Mucosa of descending colon (tissue), 3 donors: ENCODE data around the gene ITGA3. TPM values are rescaled to one million over a fixed set of nuclear protein-coding genes. Genes with fewer than 3 reads are reported as not detected.
A peak's percentile ranks its signal among the peaks of the same experiment; 100 is the strongest.

ENCODE experiments used
- ATAC-seq: fragments of 200-7000 bp; cut with Tn5 transposase; one replicate; pipeline ENCODE4 v1.9.1; 2020; ENCODE audit warnings: mild to moderate bottlenecking, moderate library complexity
- DNase-seq, 3 donors: peaks; one replicate each; pipeline ENCODE4 v3.0.0-alpha.2; 2020
- H3K36me3 ChIP-seq: fragments of 200-600 bp; one replicate; pipeline ENCODE4 v1.8.0; 2021; ENCODE audit warnings: low read depth, mild to moderate bottlenecking
- H3K4me1 ChIP-seq: fragments of 200-600 bp; one replicate; pipeline ENCODE4 v1.8.0; 2021; ENCODE audit warnings: low read depth, mild to moderate bottlenecking
- H3K4me3 ChIP-seq: fragments of 200-600 bp; one replicate; pipeline ENCODE4 v1.8.0; 2021; ENCODE audit warnings: mild to moderate bottlenecking
- H3K9me3 ChIP-seq: fragments of 200-600 bp; one replicate; pipeline ENCODE4 v1.8.0; 2021; ENCODE audit warnings: mild to moderate bottlenecking
- CTCF ChIP-seq: fragments of 200-600 bp; IDR thresholded peaks from one replicate; pipeline ENCODE4 v1.8.0; 2022; ENCODE audit warnings: antibody characterized with exemption, mild to moderate bottlenecking
- intact Hi-C, 2 donors: fragments of 100-400 bp; cut with DNase I in 1 of 2; cut with micrococcal nuclease in 1 of 2; formaldehyde crosslinking; loops; one replicate each; pipeline versions ENCODE4 v1.11.0 to v1.11.1; 2022; cut with DNase I, micrococcal nuclease
- total RNA-seq, 3 donors: library from RNA; stranded (reverse); fragmentation: NEBNext Ultra II Directional in 2 of 3; extraction: Animal tissue kit (Norgen Biotek cat#: 25700) in 2 of 3; gene quantifications; one replicate each; pipeline versions ENCODE4 v1.2.1 to v1.2.4, GENCODE V29; 2021 to 2023
- donor health status: DM: no; HTN: no; CAD: no; lungs with moderate emphysema.
- donor health status: DM: no; HTN: no; CAD: no.
- donor health status: DM: no; HTN: yes; CAD: no.

The ITGA3 gene
- total RNA-seq, 3 donors from 2014 or later: 108 to 170 (median 108) TPM

DNA sequence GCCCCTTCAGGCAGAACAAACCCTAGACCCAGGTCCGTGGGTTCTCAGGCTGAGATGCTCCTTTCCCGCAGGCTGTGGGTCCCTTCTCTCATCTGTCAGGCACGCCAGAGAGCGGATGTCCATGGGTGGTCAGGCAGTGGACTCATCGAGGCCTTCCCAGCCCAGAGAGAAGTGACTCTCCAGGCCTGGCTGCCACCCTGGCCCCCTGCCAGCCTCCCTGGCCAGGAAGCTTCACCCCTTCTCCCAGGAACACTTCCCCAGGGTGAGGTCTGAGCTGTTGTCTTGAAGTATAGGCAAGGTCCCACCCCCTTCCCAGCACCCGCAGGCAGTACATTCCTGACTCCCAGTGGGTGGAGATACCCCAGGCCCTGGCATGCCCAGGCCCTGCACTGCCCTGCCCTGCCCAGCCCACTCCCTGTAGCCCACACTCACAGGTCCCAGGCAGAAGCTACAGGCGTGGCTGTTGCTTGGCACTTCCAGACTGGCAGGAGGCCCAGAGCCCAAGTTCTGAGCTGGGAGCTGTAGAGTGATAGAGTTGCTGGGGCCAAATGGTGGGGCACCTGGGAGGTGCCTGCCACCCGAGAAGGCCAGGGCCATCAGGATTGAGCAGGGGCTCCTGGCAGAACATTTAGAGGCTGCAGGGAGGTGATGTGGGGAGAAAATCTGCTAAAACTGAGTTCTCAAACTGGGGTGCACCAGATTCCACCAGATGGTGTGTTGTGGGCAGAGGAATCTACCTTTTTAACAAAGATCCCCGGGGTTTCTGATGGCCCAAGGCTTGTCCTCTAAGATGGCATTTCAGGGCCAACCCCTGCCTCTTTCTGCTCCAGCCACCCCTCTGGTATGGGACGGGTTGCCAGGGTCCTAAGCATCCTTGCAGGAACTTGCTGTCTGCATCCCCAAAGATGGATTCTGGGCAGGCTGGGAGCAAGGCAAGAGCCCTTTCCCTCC is 6.7 kb downstream of the ITGA3 start:
- DNase-seq (peak; percentile 89 to 91 (median 89)), ATAC-seq (peak; percentile 85)
- Histone ChIP-seq H3K4me3 (no peak overlapping the region), H3K4me1 (peaks cover 58% of the 10 kb centered on the region), H3K9me3 (no peaks in the 10 kb centered on the region), H3K36me3 (no peaks in the 10 kb centered on the region)
- intact Hi-C loops: no loop called here
- TF ChIP-seq CTCF: no peak

DNA sequence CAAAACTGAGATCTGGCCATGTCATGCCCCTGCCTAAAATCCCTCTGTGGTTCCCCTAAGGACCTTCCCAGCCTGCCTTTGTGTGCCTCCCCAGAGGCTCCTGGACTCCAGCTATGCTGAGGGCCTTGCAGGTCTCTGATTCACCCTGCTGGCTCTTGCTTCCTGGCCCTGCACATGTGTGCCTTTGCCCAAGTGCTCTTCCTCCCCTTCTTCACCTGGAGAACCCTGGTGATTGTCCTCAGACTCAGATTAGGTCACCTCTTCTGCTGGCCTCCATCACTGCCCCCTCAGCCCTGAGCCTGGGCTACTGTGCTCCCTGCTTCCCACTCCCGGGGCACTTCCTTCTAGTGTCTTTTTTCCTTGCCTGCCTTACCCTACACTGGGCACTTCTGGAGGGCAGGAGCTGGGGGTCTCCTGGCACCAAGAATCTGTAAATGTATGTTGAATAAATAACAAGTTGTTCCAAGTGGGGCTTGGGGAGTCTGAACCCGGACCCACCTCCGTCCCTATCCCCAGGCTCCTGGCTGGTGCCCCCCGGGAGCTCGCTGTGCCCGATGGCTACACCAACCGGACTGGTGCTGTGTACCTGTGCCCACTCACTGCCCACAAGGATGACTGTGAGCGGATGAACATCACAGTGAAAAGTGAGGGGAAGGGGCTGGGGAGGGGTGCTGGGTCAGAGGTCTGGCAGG is 7.8 kb downstream of the ITGA3 start:
- no peaks in the 10 kb centered on the region for H3K36me3 ChIP-seq
- peaks cover 47% of the 10 kb centered on the region for H3K4me1 ChIP-seq
- no peak for ATAC-seq
- TF ChIP-seq CTCF: no peak
- no peaks in the 10 kb centered on the region for H3K9me3 ChIP-seq
- intact Hi-C loops: no loop called here
- H3K4me3 ChIP-seq: no peak overlapping the region
- peak in 1 of 3 donors; percentile 37 for DNase-seq

- Histone ChIP-seq H3K36me3 (no peaks in the 10 kb centered on the region), H3K4me3 (no peak overlapping the region), H3K9me3 (no peaks in the 10 kb centered on the region), H3K4me1 (peaks cover 40% of the 10 kb centered on the region)
- DNase-seq (peak in 1 of 3 donors; percentile 53), ATAC-seq (no peak)
- TF ChIP-seq CTCF: no peak
- intact Hi-C loops: no loop called here
Measured at GRCh38 chr17:50064253-50065001, 8.5 kb downstream of the ITGA3 start.

GRCh38 chr17:50065056-50065455 is 9.1 kb downstream of the ITGA3 start:
- no peak for DNase-seq
- intact Hi-C loops: no loop called here
- TF ChIP-seq CTCF: no peak
- no peak overlapping the region for H3K4me3 ChIP-seq
- no peaks in the 10 kb centered on the region for H3K9me3 ChIP-seq
- ATAC-seq: no peak
- no peaks in the 10 kb centered on the region for H3K36me3 ChIP-seq
- peaks cover 33% of the 10 kb centered on the region for H3K4me1 ChIP-seq

GRCh38 chr17:50066995-50067394 is 11.1 kb downstream of the ITGA3 start:
- Histone ChIP-seq H3K4me1 (peaks cover 14% of the 10 kb centered on the region), H3K36me3 (no peaks in the 10 kb centered on the region), H3K9me3 (no peaks in the 10 kb centered on the region), H3K4me3 (no peak overlapping the region)
- ATAC-seq: no peak
- DNase-seq: no peak
- intact Hi-C loops: no loop called here
- TF ChIP-seq CTCF: no peak
